NOMO-1 treated with DMSO at 0.1 percent for 48 hours (cell line): ENCODE measurements around the gene FRMPD2.
"Not testable (repeated sequence)": the region's sequence is repeated elsewhere in the genome, so short reads cannot be mapped to it uniquely, and the experiment has no call there.

Experiments used
- DNase-seq: peaks from one replicate; lab custom pipeline; 2025; ENCODE audit not compliant: unreplicated experiment; lab: John Stamatoyannopoulos, UW

FRMPD2 gene

DNA sequence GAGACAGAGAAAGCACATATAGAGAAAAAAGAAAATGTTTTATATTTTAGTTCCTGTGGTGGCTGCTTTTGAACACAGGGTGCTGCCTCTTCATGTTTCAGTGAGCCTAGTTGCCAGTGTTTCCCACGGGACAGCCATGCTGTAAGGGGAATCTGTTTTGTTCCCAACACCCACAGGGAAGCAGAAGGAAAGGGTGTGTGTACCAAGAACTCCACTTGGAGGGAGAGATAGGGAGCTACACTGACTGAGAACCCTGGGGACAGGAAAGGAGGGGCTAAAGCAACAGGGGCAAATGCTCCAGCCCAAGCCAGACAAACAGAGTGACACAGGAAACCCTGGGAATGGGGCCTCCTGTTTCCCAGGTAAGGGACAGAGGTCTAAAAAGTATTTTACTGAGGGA is 40.2 kb downstream of the FRMPD2 start:
- no peak for DNase-seq

DNA sequence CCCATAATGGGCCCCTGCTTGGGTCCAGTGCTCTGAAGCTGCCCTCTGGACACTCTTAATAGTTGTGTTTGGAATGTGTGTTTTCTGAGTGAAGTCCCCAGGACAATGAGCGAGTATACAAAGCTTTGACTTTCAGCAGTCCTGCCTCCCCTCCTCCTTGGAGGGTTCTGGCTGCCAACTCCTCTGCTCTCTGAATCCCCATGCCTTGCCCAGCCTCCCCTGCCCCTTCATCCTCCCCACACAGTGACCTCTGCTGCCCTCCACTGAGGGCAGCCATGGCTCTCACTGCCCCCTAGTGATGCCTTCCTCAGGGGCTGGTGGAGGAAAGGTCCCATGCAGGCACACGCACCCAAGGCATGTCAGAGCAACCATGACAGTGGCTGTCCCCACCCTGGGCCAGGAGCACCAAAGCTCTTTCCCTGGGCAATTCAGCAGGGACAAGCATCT is 40.9 kb downstream of the FRMPD2 start:
- DNase-seq: no peak

DNA sequence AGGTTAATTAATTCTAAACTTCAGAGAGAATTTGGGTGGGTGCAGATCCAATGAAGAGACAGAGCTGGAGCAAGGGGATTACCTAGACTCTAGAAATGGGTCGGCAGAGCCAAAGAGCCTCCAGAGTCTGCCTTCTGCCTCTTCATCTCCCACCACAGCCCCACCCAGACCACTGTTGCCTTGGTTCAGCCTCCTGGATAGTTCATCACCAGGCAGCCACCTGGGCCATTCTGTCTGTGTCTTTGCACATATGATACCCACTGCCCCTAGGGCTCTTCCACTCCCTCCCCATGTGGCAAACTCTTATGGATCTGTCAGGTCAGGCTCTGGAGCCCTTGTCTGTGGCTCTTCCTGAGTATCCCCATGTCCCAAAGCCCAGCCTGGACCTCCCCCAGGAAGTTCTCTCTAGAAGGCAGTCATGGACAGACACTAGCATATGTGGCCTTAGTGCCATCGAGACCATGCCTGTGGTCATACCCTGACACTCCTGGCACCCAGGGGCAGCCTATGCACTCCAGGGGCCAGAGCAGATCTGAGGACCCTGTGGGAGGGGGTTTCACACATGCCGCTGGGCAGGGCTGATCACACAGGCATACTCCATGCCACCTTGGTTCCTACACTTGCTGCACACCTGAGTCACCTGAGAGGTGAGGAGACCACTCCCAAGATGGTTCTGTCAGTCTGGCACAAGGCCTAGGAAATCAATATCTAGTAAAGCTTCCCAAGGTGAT is 41.6 kb downstream of the FRMPD2 start:
- no peak for DNase-seq

DNA sequence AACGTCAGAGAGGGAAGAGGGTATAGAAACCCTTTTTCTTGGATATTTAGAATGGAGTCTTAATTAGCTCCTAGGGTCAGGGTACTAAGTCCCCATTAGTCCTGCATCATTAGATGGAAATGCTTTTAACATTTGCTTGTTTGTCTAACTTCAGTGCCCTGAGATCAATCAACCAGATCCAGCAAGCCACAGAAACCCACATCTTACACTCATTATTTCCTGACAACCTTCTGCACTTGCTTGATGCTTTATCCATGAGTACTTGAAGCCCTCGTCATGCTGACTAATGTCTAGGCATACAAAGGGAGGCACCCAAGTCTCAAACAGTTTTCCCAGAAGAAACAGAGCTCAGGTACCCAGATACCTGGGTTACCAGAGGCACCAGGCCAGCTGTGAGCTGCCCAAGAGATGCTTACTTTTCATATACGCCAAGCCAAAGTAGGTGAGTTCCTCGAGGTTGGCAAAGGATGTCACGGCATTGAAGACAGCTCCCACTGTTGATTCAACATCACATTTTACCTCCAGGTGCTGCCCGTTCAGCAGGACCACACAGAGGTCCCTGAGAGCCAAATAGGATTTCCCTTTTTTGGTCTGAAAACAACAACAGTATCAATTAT is 42.7 kb downstream of the FRMPD2 start:
- no peak for DNase-seq

DNA sequence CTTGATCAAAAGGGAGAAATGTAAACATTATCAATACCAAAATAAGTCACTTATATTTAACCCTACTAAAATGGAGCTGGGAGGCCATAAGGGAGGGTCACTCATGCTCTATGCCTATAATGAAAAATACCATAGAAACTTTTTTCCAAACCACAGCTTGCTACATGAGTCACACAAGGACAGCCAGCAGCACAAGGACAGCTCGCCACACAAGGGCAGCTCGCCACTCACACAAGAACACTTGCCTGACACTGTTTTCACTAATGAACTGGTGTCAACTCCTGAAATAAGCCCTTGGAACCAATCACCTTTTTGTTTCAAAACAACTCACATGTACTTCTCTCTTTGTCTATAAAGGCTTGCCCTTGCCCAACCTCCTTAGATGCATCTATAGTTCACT is 43.3 kb downstream of the FRMPD2 start:
- DNase-seq: no peak

- DNase-seq: no peak
Measured at GRCh38 chr10:48227213-48227612, 47.3 kb downstream of the FRMPD2 start.

GRCh38 chr10:48224979-48225560 is 49.4 kb downstream of the FRMPD2 start:
- no peak for DNase-seq

GRCh38 chr10:48224296-48224695 is 50.2 kb downstream of the FRMPD2 start:
- no peak for DNase-seq

- no peak for DNase-seq
Measured at GRCh38 chr10:48221814-48222213, 52.7 kb downstream of the FRMPD2 start.

DNA sequence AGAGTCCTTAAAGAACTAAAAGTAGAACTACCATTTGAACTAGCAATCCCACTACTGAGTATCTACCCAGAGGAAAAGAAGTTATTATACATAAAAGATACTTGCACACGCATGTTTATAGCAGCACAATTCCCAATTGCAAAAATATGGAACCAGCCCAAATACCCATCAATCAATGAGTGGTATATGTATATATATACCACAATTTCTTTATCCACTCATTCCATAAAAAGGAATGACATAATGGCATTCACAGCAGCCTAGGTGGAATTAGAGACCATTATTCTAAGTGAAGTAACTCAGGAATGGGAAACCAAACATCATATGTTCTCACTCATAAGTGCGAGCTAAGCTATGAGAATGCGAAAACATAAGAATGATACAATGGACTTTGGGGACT is 53.5 kb downstream of the FRMPD2 start:
- DNase-seq: not testable (repeated sequence)

- no peak for DNase-seq
Measured at GRCh38 chr10:48219194-48219593, 55.3 kb downstream of the FRMPD2 start.

- no peak for DNase-seq
Measured at GRCh38 chr10:48216744-48217143, 57.8 kb downstream of the FRMPD2 start.

- DNase-seq: no peak
Measured at GRCh38 chr10:48216204-48216505, 58.3 kb downstream of the FRMPD2 start.

DNA sequence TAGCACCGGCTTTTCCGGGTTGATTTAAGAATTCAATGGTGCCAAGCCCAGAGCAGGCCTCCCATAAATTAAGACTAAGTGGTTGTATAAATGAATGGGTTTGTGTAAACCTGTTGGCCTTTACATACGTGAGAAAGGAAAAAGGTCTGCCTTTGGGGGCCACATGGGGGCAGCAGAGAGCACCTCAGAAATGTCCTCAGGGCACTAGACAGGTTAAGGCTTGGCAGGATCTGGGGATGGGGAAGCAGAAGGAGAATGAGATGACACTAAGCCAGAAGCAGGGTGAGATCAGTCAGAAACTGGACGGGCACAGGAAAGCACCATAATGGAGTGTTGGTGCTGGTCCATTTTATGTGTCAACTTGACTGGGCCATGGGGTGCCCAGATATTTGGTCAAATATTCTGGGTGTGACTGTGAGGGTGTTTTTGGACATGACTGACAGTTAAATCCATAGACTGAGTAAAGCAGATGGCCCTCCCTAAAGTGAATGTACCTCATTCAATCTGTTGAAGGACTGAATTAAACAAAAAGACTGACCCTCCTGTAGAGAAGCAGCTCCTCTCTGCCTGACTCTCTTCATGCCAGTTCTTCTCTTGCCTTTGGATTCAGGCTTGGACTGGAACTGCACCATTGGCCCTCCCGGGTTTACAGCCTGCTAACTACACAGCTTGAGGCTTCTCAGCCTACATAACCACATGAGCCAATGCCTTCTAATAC is 58.9 kb downstream of the FRMPD2 start:
- peak; percentile 34 for DNase-seq

GRCh38 chr10:48214716-48215485 is 59.6 kb downstream of the FRMPD2 start:
- DNase-seq: no peak

DNA sequence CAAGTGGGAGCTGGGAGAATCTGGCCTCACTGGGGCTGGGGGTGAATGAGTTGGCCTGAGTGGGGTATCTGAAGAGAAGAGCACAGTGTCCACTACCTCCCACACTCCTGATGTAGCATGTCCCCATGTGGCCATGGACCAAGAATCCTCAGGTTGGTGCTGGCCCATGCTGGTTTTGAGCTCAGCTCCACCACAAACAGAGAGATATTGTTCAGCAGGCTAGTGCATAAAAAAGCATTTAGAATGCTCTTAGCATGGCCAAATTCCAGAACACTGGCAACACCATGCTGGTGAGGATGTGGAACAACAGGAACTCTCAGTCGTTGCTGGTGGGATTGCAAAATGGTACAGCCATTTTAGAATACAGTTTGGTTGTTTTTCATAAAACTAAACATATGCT is 61.4 kb downstream of the FRMPD2 start:
- no peak for DNase-seq

DNA sequence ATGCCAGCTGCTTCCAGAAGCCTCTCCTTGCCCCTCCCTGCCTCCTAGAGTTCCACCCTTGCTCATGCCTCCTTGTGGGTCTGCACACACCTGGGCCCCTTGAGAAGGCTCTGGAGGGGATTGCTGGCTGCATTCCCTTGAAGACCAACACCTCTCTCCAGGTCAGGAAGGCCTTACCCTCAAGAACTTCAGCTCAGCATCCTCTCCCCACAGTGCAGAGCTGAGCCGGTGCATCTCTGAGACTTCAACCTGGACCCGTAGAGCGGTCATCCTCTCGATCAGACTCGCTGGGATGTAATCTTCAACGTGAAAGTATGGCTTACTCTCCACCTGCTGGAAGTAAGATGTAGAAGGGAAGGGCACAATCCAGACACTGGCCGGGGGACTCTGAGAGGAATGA is 62.7 kb downstream of the FRMPD2 start:
- no peak for DNase-seq

DNA sequence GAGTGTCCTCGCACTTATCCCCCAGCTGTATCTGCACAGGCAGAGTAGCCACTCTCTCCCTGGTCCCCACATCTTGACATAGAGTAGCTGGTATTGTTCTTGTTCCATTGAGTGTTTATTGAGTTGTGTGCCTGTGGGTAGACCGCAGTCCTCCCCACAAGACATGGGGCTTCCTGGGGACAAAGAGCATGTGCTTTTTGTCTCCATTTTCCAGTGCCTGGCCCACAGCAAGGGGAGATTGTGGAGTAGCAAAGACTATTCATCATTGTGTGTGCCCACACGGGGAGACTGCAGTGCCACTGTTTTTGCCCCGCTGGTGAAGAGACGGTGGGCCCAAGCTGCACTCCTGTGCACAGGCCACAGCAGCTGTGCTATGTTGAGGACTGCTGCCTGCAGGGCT is 63.5 kb downstream of the FRMPD2 start:
- no peak for DNase-seq

GRCh38 chr10:48210391-48210790 is 64.1 kb downstream of the FRMPD2 start:
- DNase-seq: no peak

DNA sequence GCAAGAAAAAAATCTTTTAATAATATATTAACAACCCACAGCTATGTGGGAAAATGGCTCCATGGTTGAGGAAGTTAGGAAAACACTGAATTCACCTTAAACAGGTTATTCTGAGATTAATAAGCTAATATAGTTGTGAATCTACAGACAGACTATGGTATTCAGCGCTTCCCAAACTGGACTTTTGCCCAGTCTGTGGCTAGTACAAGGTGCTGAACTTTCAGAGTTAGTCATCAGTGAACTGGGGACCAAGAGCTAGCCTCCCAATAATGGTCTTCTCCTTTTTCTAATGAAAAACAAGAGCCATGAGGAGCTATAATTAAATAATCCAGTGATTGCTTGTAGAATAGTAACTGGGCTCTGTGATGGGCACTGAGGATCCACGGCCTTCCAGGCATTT is 65.3 kb downstream of the FRMPD2 start:
- no peak for DNase-seq

- no peak for DNase-seq
Measured at GRCh38 chr10:48207853-48208252, 66.6 kb downstream of the FRMPD2 start.
